GM18508 (cell line): ENCODE measurements around the gene ASL.
"Not testable (repeated sequence)": the region's sequence is repeated elsewhere in the genome, so short reads cannot be mapped to it uniquely, and the experiment has no call there.

Source experiments
- ATAC-seq: cut with Tn5 transposase; IDR thresholded peaks from one replicate; pipeline ENCODE4 v1.9.1; 2021; ENCODE audit warnings: moderate number of reproducible peaks; ENCODE audit not compliant: insufficient read depth, unreplicated experiment

Gene ASL

GRCh38 chr7:66116680-66117420, 41.2 kb downstream of the ASL start:
- ATAC-seq, result not testable (repeated sequence)

GRCh38 chr7:66118603-66119002, 43.0 kb downstream of the ASL start:
- ATAC-seq, result no peak

- ATAC-seq, result no peak
These were observed 43.7 kb downstream of the ASL start for GRCh38 chr7:66119245-66119850.

GRCh38 chr7:66123175-66123528, 47.5 kb downstream of the ASL start:
- ATAC-seq, result no peak

DNA sequence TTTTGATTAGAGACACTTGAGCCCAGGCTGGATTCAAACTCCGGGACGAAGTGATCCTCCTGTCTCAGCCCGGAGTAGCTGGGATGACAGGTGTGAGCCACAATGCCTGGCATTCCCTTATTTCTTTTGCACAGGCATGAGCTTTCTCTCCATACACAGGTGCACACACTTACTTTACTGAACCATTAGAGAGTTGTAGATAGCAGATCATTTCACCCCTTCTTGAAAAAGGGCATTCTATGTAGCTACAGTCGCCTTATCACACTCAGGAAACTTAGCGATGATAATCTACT, 48.9 kb downstream of the ASL start:
- not testable (repeated sequence) for ATAC-seq

DNA sequence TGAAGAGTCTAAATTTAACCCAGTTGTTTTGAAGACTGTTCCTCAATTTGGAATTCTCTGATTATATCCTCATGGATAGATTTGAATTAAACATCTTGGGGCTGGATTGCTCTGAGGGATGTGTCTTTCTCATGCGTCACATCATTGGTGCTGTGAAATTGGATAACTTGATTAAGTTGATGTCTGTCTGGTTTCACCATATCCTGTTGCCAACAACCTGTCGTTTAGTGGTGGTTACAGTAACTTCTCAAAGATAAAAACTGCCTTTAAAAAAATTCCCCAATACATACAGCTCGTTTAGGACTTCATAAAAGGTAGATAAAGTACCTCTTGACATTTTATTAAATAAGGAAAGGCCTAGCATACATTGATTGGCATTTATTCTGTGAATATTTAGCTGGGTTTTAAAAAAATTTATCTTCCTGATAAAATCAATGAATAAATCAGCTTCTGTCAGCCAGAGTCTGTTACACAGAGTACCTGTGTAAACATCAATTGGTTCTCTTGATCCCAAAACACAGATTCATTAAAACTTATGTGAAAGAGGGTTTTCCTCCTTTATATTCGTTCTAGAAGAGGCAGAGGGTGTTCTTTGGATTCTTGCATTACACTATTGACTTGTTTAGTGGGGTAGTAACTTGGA, 49.6 kb downstream of the ASL start:
- no peak for ATAC-seq

DNA sequence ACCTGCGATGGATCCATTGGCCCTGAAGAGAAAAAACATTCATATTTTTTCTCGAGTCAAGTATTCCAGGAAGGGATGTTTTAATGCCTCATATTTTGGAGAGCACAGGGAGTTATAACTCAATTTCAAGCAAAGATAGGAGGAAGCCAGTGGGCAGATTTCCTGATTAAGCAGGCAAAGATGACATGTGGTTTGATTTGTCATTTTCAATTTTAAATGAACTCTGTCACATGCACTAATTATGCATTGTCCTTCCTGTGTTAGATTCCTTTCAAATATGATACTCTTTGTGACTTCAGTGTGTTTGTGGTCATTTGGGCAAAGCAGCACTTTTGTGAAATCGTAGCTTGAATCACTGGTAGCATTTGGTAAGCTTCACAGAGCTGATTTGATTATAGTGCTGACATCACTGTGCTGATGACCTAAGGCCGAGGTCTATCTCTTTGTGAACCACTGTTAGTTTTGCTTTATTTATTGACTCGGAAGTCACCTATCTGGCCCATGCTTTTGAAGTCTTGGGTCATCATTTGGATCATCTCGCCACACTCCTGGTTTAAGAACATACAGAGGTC, 50.2 kb downstream of the ASL start:
- not testable (repeated sequence) for ATAC-seq

DNA sequence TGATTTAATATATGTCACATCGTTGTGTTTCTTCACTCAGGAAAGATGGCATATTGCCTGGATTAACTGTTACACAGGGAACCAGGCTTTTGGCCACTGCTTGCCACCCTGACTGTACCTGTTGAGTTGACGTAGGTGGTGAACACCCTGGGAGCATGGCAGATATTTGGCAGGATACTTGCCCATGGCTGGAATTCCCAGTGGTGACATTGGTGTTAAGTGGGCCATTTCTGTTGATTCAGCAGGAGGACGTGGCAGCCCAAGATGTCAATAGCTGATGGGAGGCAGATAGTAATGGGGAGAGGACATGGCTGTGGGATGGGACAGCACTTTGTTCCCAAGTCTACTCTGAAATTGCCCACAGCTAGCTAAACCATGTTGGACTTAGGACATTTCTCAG, 51.6 kb downstream of the ASL start:
- not testable (repeated sequence) for ATAC-seq

- ATAC-seq, result no peak
These were observed 63.6 kb downstream of the ASL start for GRCh38 chr7:66138994-66139752.

- ATAC-seq, result no peak
These were observed 65.3 kb downstream of the ASL start for GRCh38 chr7:66140924-66141323.

GRCh38 chr7:66142334-66142733, 66.7 kb downstream of the ASL start:
- no peak for ATAC-seq

DNA sequence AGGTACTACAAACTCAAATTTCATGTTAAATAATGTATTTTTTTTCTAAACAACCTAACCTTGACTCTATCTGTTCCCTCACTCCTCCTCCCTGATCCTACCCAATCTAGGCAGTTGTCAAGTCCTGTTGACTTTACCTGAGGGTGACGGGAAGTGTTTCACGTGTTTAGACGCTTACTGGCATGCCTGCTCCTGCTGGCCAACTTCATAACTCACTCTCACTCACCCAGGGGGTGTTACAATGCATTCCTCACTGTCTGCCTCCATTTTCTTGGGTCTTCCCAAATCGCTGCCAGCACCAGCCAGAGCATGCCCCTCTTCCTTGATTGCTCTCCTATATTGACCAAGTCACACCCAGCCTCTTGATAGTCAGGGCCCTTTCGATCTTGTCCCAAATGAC, 67.4 kb downstream of the ASL start:
- no peak for ATAC-seq
